ENCODE data around the gene DUS2. TPM values are rescaled to one million over a fixed set of nuclear protein-coding genes. Genes with fewer than 3 reads are reported as not detected.
A peak's percentile ranks its signal among the peaks of the same experiment; 100 is the strongest.
"Not testable (repeated sequence)": the region's sequence is repeated elsewhere in the genome, so short reads cannot be mapped to it uniquely, and the experiment has no call there.

The DUS2 gene
- total and polyA plus RNA-seq, 8 donors, result 0.45 to 27.5 (median 12.1) TPM

GRCh38 chr16:68000450-68000849, 22.6 kb upstream of the DUS2 start:
- no peak for DNase-seq

DNA sequence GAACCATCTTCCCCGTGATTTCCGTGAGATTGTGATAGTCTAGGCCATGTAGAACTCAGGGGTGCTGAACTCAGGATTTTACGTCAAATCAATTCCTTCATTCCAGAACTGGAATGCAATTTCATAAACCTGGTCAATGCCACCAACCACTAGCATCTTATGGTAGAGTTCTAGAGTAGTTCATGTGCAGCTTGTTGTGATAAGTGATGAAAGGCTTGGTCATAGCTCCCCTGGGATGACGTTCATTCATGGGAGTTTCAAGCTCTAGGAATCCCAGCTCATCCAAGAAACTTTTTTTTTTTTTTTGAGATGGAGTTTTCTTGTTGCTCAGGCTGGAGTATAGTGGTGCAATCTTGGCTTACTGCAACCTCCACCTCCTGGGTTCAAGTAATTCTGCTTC, 20.1 kb upstream of the DUS2 start:
- intact Hi-C loops (cut with DNase I; ENCODE audit: low total_unique reads), result no loop called here
- DNase-seq, result no peak
- peaks cover 0 to 35% (median 7%) of the 10 kb centered on the region in 4 donors for H3K4me1 ChIP-seq
- no peaks in the 10 kb centered on the region for H3K27me3 ChIP-seq
- no peaks in the 10 kb centered on the region for H3K9me3 ChIP-seq
- no peak for TF ChIP-seq EP300 (IDR thresholded peaks at IDR 0.05)
- H3K4me3 ChIP-seq, result no peak overlapping the region
- no peaks in the 10 kb centered on the region for H3K36me3 ChIP-seq
- H3K27ac ChIP-seq, result no peak overlapping the region
- WGBS, 5 donors, result 80 to 92% (median 80%) methylated on average over 4 of the region's 4 CpGs

More at GRCh38 chr16:68000450-68000849, 22.6 kb upstream of the DUS2 start:
- H3K4me1 ChIP-seq, result peaks cover 0 to 35% (median 7%) of the 10 kb centered on the region in 4 donors
- peak overlapping the region in 2 of 5 donors; percentile 65 to 66 for H3K27ac ChIP-seq
- no peaks in the 10 kb centered on the region for H3K9me3 ChIP-seq
- intact Hi-C loops (cut with DNase I; ENCODE audit: low total_unique reads), result no loop called here
- no peak for TF ChIP-seq EP300 (IDR thresholded peaks at IDR 0.05)
- TF ChIP-seq POLR2AphosphoS5 (IDR thresholded peaks at IDR 0.05), result no peak
- TF ChIP-seq POLR2A (IDR thresholded peaks at IDR 0.05), result no peak
- TF ChIP-seq, protein P1, sequence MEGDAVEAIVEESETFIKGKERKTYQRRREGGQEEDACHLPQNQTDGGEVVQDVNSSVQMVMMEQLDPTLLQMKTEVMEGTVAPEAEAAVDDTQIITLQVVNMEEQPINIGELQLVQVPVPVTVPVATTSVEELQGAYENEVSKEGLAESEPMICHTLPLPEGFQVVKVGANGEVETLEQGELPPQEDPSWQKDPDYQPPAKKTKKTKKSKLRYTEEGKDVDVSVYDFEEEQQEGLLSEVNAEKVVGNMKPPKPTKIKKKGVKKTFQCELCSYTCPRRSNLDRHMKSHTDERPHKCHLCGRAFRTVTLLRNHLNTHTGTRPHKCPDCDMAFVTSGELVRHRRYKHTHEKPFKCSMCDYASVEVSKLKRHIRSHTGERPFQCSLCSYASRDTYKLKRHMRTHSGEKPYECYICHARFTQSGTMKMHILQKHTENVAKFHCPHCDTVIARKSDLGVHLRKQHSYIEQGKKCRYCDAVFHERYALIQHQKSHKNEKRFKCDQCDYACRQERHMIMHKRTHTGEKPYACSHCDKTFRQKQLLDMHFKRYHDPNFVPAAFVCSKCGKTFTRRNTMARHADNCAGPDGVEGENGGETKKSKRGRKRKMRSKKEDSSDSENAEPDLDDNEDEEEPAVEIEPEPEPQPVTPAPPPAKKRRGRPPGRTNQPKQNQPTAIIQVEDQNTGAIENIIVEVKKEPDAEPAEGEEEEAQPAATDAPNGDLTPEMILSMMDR (IDR thresholded peaks at IDR 0.05), result no peak
- no peaks in the 10 kb centered on the region for H3K27me3 ChIP-seq
- 30 to 44% (median 40%) methylated on average over 3 of the region's 3 CpGs for WGBS, 5 donors
- H3K4me3 ChIP-seq, result no peak overlapping the region
- H3K36me3 ChIP-seq, result no peaks in the 10 kb centered on the region

- no peak for DNase-seq
- Histone ChIP-seq H3K36me3 (no peaks in the 10 kb centered on the region), H3K4me1 (peaks cover 0 to 22% (median under 1%) of the 10 kb centered on the region in 4 donors), H3K27me3 (no peaks in the 10 kb centered on the region), H3K4me3 (no peak overlapping the region), H3K27ac (peak overlapping the region; percentile 13 to 77 (median 47)), H3K9me3 (no peaks in the 10 kb centered on the region)
- intact Hi-C loops (cut with DNase I; ENCODE audit: low total_unique reads), result no loop called here
- WGBS, 5 donors, result 83 to 90% (median 85%) methylated on average over 9 of the region's 9 CpGs
- TF ChIP-seq, protein P1 (IDR thresholded peaks at IDR 0.05), result no peak
- TF ChIP-seq EP300 (IDR thresholded peaks at IDR 0.05) (no peak), POLR2A (IDR thresholded peaks at IDR 0.05) (no peak), POLR2AphosphoS5 (IDR thresholded peaks at IDR 0.05) (no peak)
Observed at GRCh38 chr16:68005211-68005610, 17.9 kb upstream of the DUS2 start.

- Histone ChIP-seq H3K27me3 (no peaks in the 10 kb centered on the region), H3K27ac (peak overlapping the region; percentile 13 to 77 (median 47)), H3K36me3 (no peaks in the 10 kb centered on the region), H3K9me3 (no peaks in the 10 kb centered on the region), H3K4me1 (peaks cover 0 to 17% (median 0%) of the 10 kb centered on the region in 4 donors), H3K4me3 (no peak overlapping the region)
- TF ChIP-seq POLR2A (IDR thresholded peaks at IDR 0.05), result no peak
- DNase-seq, result peak; percentile 31 to 68
- WGBS, 5 donors, result 33 to 47% (median 38%) methylated on average over 6 of the region's 6 CpGs
- intact Hi-C loops (cut with DNase I; ENCODE audit: low total_unique reads), result no loop called here
Observed at GRCh38 chr16:68005786-68006286, 17.2 kb upstream of the DUS2 start.

DNA sequence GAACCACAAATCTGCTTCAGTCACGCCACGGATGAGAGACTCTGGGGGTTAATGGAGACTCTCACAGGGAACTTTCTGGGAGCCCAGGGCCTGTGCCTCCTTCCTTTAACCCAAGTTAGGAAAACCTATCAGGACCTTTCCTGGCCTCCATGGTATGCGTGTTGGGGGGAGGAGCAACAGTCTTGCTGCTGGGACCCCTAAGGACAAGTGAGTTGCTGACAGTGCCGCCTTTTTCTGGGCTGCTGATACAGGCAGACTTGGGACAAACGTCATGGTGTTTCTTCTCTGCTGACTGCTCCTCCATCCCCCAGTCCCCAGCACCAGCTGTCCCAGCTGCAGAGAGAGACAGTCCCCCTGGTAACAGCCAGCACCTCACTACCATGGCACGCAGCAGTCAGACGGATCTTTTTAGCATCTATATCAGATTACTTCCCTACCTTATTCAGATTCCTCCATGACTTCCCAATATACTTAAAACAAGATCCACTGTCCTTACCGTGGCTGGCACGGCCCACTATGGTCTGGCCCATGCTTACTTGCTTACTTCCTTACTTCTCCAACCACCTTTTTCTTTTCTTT, 13.8 kb upstream of the DUS2 start:
- intact Hi-C loops (cut with DNase I; ENCODE audit: low total_unique reads), result no loop called here
- no peaks in the 10 kb centered on the region for H3K9me3 ChIP-seq
- 61 to 67% (median 62%) methylated on average over 8 to 9 of the region's 9 CpGs for WGBS, 5 donors
- no peaks in the 10 kb centered on the region for H3K36me3 ChIP-seq
- no peak overlapping the region for H3K27ac ChIP-seq
- H3K27me3 ChIP-seq, result no peaks in the 10 kb centered on the region
- H3K4me1 ChIP-seq, result peaks cover 0 to 12% (median 2%) of the 10 kb centered on the region in 4 donors
- no peak overlapping the region for H3K4me3 ChIP-seq
- TF ChIP-seq POLR2AphosphoS5 (IDR thresholded peaks at IDR 0.05) (no peak), EP300 (IDR thresholded peaks at IDR 0.05) (no peak), POLR2A (IDR thresholded peaks at IDR 0.05) (no peak)
- TF ChIP-seq, protein P1 (IDR thresholded peaks at IDR 0.05), result no peak
- no peak for DNase-seq

DNA sequence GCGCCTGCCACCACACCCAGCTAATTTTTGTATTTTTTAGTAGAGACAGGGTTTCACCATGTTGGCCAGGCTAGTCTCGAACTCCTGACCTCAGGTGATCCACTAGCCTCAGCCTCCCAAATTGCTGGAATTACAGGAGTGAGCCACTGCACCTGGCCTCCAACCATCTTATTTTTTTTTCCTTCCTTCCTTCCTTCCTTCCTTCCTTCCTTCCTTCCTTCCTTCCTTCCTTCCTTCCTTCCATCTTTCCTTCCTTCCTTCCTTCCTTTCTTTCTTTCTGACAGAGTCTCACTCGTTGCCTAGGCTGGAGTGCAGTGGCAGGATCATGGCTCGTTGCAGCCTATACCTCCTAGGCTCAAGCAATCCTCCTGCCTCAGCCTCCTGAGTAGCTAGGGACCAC, 13.2 kb upstream of the DUS2 start:
- H3K36me3 ChIP-seq; H3K27ac ChIP-seq; H3K4me3 ChIP-seq; DNase-seq; H3K27me3 ChIP-seq; H3K4me1 ChIP-seq; H3K9me3 ChIP-seq; intact Hi-C loops (cut with DNase I; ENCODE audit: low total_unique reads): not testable (repeated sequence)
- 70 to 84% (median 80%) methylated on average over 4 of the region's 4 CpGs for WGBS, 5 donors

All from stomach (tissue), 9 donors.